GM12864 (cell line): ENCODE results near the gene MEIS1.
A peak's percentile ranks its signal among the peaks of the same experiment; 100 is the strongest.

Experiments used
- DNase-seq: peaks from one replicate; pipeline ENCODE4 v3.0.0-alpha.2; 2011; ENCODE audit warnings: low read depth
- H3K4me3 ChIP-seq: 2 replicates; pipeline ENCODE4 v1.5.1; 2011; ENCODE audit warnings: mild to moderate bottlenecking, low read depth, low read length, control low read depth
- CTCF ChIP-seq: IDR thresholded peaks from 2 replicates; pipeline ENCODE4 v1.5.1; 2011; ENCODE audit warnings: low read depth, mild to moderate bottlenecking, moderate library complexity, low read length, control low read depth, inconsistent platforms; ENCODE audit errors: missing control alignments

The MEIS1 gene

GRCh38 chr2:66431846-66432587, 2.9 kb upstream of the MEIS1 start:
- DNase-seq, result no peak
- H3K4me3 ChIP-seq, result no peak overlapping the region
- no peak for TF ChIP-seq CTCF

GRCh38 chr2:66432801-66433694, 1.9 kb upstream of the MEIS1 start:
- no peak for DNase-seq
- no peak for TF ChIP-seq CTCF
- H3K4me3 ChIP-seq, result no peak overlapping the region; the same call in 1 of the 2 replicates

- TF ChIP-seq CTCF, result no peak
- DNase-seq, result no peak
- peak overlapping the region; percentile 36; the same call in 1 of the 2 replicates for H3K4me3 ChIP-seq
Measured at GRCh38 chr2:66433695-66433944, 1.3 kb upstream of the MEIS1 start.

- peak overlapping the region; percentile 36 for H3K4me3 ChIP-seq
- no peak for DNase-seq
- TF ChIP-seq CTCF, result no peak
Measured at GRCh38 chr2:66433945-66434678, 813 bp upstream of the MEIS1 start.

GRCh38 chr2:66435549-66435875, 587 bp downstream of the MEIS1 start:
- no peak for TF ChIP-seq CTCF
- no peak overlapping the region; the same call in 1 of the 2 replicates for H3K4me3 ChIP-seq
- DNase-seq, result no peak

GRCh38 chr2:66435963-66436362, 1.0 kb downstream of the MEIS1 start:
- H3K4me3 ChIP-seq, result no peak overlapping the region
- TF ChIP-seq CTCF, result no peak
- no peak for DNase-seq
